K562 (cell line): ENCODE data around the gene LDLRAD1. TPM values are rescaled to one million over a fixed set of nuclear protein-coding genes. Genes with fewer than 3 reads are reported as not detected.

Source experiments
- BDP1 ChIP-seq: IDR thresholded peaks from 3 replicates; pipeline ENCODE4 v1.6.1; 2011; ENCODE audit not compliant: insufficient read length, insufficient read depth
- CREB3 ChIP-seq: fragments of 450-650 bp; conservative IDR thresholded peaks from 2 replicates; pipeline ENCODE4 v1.6.1; 2016; ENCODE audit warnings: missing genetic modification characterization, low read depth, mild to moderate bottlenecking, missing compliant biosample characterization, moderate library complexity
- HDGF ChIP-seq: fragments of 450-650 bp; IDR thresholded peaks from 2 replicates; pipeline ENCODE4 v1.6.1; 2016
- HLTF ChIP-seq: fragments of 450-650 bp; IDR thresholded peaks from 2 replicates; pipeline ENCODE4 v1.6.1; 2016
- ILK ChIP-seq: fragments of 450-650 bp; IDR thresholded peaks from 2 replicates; pipeline ENCODE4 v1.6.1; 2016; ENCODE audit warnings: missing genetic modification characterization, low read depth, mild to moderate bottlenecking, missing compliant biosample characterization, moderate library complexity, borderline replicate concordance
- LARP7 ChIP-seq: fragments of 450-650 bp; IDR thresholded peaks from 2 replicates; pipeline ENCODE4 v1.6.1; 2016
- MAZ ChIP-seq, 2 experiments: fragments of 450-650 bp in 1 of 2; sonication (generic) in 1 of 2; formaldehyde crosslinking; IDR thresholded peaks in 1 of 2; conservative IDR thresholded peaks in 1 of 2; 2 replicates each; pipeline versions ENCODE4 v1.4.0 to v1.5.0; 2020; ENCODE audit warnings: mild to moderate bottlenecking in 1 of 2, missing genetic modification reagents in 1 of 2
- MTF1 ChIP-seq: fragments of 250-450 bp; sonication (Bioruptor Pico); IDR thresholded peaks from 2 replicates; pipeline ENCODE4 v1.9.0; 2021; ENCODE audit warnings: moderate library complexity, mild to moderate bottlenecking, inconsistent platforms, borderline replicate concordance
- NKRF ChIP-seq: fragments of 450-650 bp; IDR thresholded peaks from 2 replicates; pipeline ENCODE4 v1.6.1; 2016; ENCODE audit warnings: borderline replicate concordance
- NR2F6 ChIP-seq: fragments of 450-650 bp; formaldehyde crosslinking; IDR thresholded peaks from 2 replicates; pipeline ENCODE4 v1.4.0; 2020; ENCODE audit warnings: mild to moderate bottlenecking
- RHOXF2B ChIP-seq: fragments of 250-450 bp; sonication (Bioruptor Pico); conservative IDR thresholded peaks from 2 replicates; pipeline ENCODE4 v1.5.1; 2021
- RNF2 ChIP-seq: sonication (generic); IDR thresholded peaks from 2 replicates; pipeline ENCODE4 v1.6.1; 2016
- SIN3B ChIP-seq: fragments of 450-650 bp; IDR thresholded peaks from 2 replicates; pipeline ENCODE4 v1.6.1; 2017; ENCODE audit warnings: low read depth, mild to moderate bottlenecking, moderate library complexity
- SREBF2 ChIP-seq: sonication (generic); formaldehyde crosslinking; IDR thresholded peaks from 2 replicates; pipeline ENCODE4 v1.4.0; 2020; ENCODE audit warnings: mild to moderate bottlenecking, missing genetic modification reagents
- TGIF2 ChIP-seq: sonication (generic); formaldehyde crosslinking; IDR thresholded peaks from 2 replicates; pipeline ENCODE4 v1.8.1; 2022; ENCODE audit warnings: mild to moderate bottlenecking, missing genetic modification reagents, moderate library complexity
- ZHX1 ChIP-seq: fragments of 150-350 bp; conservative IDR thresholded peaks from 2 replicates; pipeline ENCODE4 v1.6.1; 2014; ENCODE audit warnings: low read length
- ZNF197 ChIP-seq: fragments of 200-800 bp; sonication (Bioruptor generic); IDR thresholded peaks from 2 replicates; pipeline ENCODE4 v1.6.1; 2016; ENCODE audit warnings: low read depth, missing genetic modification characterization, missing compliant biosample characterization
- ZNF282 ChIP-seq: sonication (generic); formaldehyde crosslinking; IDR thresholded peaks from 2 replicates; pipeline ENCODE4 v1.8.1; 2023; ENCODE audit warnings: missing genetic modification reagents
- ZNF584 ChIP-seq: fragments of 200-800 bp; sonication (Bioruptor generic); IDR thresholded peaks from 2 replicates; pipeline ENCODE4 v1.6.1; 2016; ENCODE audit warnings: low read depth, mild to moderate bottlenecking, missing genetic modification characterization, missing compliant biosample characterization
- ZNF717 ChIP-seq: fragments of 250-450 bp; sonication (Bioruptor Pico); IDR thresholded peaks from 2 replicates; pipeline ENCODE4 v1.5.0; 2021
- polyA plus RNA-seq, 8 experiments: library from polyadenylated mRNA; depleted of rRNA in 4 of 8; stranded (reverse) in 5 of 8; unstranded in 3 of 8; fragments of >200 nt; fragmentation: Nextera tagmentation in 2 of 8; fragmentation: Illumina TruSeq in 1 of 8; extraction: Ambion mirVana in 2 of 8; extraction: Trizol in 1 of 8; gene quantifications; 2 replicates each; pipeline versions ENCODE4 v1.2.1 to v1.2.3, GENCODE V29; 2011 to 2014; ENCODE audit warnings: inconsistent platforms in 1 of 8, missing spikeins in 1 of 8
- total RNA-seq, 7 experiments: library from RNA; depleted of rRNA in 6 of 7; stranded (reverse); fragments of >200 nt in 6 of 7; fragmentation: Illumina TruSeq in 2 of 7; extraction: Trizol in 2 of 7; gene quantifications; 2 replicates each; pipeline versions ENCODE4 v1.2.1 to v1.2.3, GENCODE V29; 2011 to 2021; ENCODE audit warnings: low replicate concordance in 1 of 7
- TF ChIP-seq, protein P1 (sequence below): IDR thresholded peaks from 3 replicates; pipeline ENCODE4 v1.6.1; 2011; ENCODE audit warnings: borderline replicate concordance, mild to moderate bottlenecking; ENCODE audit not compliant: insufficient read length, insufficient read depth
- TF ChIP-seq, protein P2 (sequence below): fragments of 250-450 bp; sonication (Bioruptor Pico); IDR thresholded peaks from 2 replicates; pipeline ENCODE4 v1.9.0; 2021; ENCODE audit warnings: mild to moderate bottlenecking

Gene LDLRAD1
- total and polyA plus RNA-seq, 9 of the 15 experiments (the other 6 are each of a cell fraction or from before 2014, with no cell fraction given): not detected

- TF ChIP-seq SREBF2 (no peak), HDGF (no peak), ZNF282 (CRISPR knock-in tag) (no peak), NR2F6 (CRISPR knock-in tag) (no peak), ZHX1 (no peak; the same call in 1 of the 2 replicates), HLTF (no peak; the same call in none of the 2 replicates), SIN3B (peak; percentile 76), ILK (tag) (no peak), ZNF584 (CRISPR knock-in tag) (no peak), LARP7 (no peak), CREB3 (tag) (0 out of 2 replicates have a peak, but pooled peaks have one; percentile 30), ZNF197 (peak; percentile 93), ZNF717 (CRISPR knock-in tag) (no peak), BDP1 (no peak), RHOXF2B (CRISPR knock-in tag) (no peak), RNF2 (peak; percentile 85; the same call in 1 of the 2 replicates), TGIF2 (CRISPR knock-in tag) (0 out of 2 replicates have a peak, but pooled peaks have one; percentile 60), MAZ (CRISPR knock-in tag; conservative IDR thresholded peaks at IDR 0.05 in 1 of 2, IDR thresholded peaks at IDR 0.05 in 1 of 2) (peak; percentile 80 to 86), NKRF (peak; percentile 67), MTF1 (CRISPR knock-in tag) (no peak)
- TF ChIP-seq, protein P1, sequence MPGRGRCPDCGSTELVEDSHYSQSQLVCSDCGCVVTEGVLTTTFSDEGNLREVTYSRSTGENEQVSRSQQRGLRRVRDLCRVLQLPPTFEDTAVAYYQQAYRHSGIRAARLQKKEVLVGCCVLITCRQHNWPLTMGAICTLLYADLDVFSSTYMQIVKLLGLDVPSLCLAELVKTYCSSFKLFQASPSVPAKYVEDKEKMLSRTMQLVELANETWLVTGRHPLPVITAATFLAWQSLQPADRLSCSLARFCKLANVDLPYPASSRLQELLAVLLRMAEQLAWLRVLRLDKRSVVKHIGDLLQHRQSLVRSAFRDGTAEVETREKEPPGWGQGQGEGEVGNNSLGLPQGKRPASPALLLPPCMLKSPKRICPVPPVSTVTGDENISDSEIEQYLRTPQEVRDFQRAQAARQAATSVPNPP: no peak
- TF ChIP-seq, protein P2, sequence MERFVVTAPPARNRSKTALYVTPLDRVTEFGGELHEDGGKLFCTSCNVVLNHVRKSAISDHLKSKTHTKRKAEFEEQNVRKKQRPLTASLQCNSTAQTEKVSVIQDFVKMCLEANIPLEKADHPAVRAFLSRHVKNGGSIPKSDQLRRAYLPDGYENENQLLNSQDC: no peak
These were observed 35.2 kb upstream of the LDLRAD1 start, which contains the start of the genes TCEANC2 and TMEM59 (continued) for GRCh38 chr1:54052934-54053744.
